NCI-H748 (cell line): ENCODE data around the gene RNF146.
A peak's percentile ranks its signal among the peaks of the same experiment; 100 is the strongest.
"Not testable (repeated sequence)": the region's sequence is repeated elsewhere in the genome, so short reads cannot be mapped to it uniquely, and the experiment has no call there.

Experiments
- DNase-seq: peaks from one replicate; lab custom pipeline; 2025; ENCODE audit not compliant: unreplicated experiment; lab: John Stamatoyannopoulos, UW

The RNF146 gene, protein sequence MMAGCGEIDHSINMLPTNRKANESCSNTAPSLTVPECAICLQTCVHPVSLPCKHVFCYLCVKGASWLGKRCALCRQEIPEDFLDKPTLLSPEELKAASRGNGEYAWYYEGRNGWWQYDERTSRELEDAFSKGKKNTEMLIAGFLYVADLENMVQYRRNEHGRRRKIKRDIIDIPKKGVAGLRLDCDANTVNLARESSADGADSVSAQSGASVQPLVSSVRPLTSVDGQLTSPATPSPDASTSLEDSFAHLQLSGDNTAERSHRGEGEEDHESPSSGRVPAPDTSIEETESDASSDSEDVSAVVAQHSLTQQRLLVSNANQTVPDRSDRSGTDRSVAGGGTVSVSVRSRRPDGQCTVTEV

DNA sequence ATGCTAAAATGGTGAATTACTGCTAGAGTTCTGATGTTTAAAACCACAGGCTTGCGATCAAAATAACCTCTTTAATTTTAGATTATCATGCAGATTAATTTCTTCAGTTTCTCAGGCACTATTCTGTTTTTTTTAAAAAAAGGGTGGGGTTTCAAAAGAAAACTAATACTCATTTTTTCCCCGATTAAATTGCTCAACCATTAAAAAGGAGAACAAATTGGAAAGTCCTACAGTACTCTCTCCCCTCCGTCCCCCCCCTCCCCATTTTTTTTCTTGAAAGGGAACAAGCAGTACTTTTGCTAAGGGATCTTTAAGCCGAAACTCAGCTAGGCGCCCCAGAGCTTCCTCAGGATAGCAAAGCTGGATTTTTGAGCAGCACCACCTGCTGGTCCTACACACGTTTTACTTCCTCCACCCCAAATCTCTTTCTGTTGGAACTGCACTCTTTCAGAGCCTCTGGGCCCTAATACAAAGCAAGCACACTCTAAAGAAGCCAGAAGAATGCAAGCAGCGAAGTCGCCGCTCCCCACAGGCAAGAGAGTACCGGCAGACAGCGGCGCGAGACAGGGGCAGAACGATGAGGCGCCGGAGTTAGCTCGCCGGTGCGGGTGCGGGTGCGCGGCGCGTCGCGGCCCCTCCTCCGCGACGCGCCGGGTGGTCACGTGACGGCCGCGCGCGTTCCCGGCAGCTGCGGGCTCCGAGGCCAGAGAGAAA lies at the start of gene RNF146:
RNF146 (plus strand) TSS at position 687 of the 714 bp plus-strand sequence. CDS start 13,475 bp downstream, outside the sequence.
- DNase-seq, result peak; percentile 90

DNA sequence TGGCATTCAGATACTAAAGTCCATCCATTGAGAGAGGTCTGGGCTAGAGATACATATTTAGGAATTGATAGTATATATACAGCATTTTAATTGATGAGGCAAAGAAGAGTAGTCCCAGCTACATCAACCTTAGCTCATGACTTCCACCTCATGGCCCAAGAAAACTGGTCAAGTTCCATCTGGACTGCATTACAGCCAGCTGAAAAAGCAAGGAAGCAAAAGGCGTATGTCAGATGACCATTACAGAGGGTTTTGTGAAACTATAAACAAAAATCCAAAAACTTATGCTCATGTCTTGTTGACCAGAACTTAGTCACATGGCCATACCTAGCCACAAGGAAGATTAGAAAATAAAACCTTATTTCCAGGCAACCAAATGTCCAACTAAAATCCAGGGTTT lies 46.8 kb upstream of the RNF146 start:
- no peak for DNase-seq

DNA sequence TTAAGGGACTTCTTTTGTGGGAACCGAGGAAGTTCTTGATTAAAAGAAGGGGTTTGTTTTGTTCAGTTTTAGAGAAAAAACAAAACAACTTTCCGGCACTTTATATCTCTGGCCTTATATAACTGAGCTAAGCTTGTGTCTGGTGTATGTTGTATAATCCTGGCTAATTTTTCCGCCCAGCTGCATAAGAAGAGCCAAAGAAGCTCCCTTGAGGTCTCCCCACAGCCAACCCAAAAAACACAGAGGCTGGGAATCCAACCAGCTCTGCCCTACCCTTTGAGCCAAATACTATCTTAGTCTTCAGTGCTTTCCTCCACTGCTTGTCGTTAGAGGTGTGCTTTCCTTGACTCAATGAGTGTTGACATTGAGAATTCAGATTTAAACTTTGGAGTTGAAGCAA lies 45.5 kb upstream of the RNF146 start:
- no peak for DNase-seq

DNA sequence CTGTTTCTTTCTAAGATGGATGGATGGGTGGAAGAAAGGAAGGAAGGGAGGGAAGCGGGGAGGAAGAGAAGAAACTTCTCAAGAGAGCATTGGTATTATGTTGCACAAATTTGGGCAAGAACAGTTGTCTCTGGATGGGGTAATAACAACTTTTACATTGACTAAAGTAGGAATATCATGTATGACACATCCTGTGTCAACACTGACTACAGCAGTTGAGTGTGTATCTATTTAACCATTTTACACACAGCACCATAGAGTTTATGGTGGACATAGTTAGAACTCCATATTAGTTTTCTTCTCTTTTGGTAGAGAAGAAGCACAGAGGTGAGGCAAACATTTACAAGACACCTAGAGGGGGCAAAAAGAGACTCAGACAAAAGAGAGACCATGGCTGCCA lies 44.2 kb upstream of the RNF146 start:
- no peak for DNase-seq

DNA sequence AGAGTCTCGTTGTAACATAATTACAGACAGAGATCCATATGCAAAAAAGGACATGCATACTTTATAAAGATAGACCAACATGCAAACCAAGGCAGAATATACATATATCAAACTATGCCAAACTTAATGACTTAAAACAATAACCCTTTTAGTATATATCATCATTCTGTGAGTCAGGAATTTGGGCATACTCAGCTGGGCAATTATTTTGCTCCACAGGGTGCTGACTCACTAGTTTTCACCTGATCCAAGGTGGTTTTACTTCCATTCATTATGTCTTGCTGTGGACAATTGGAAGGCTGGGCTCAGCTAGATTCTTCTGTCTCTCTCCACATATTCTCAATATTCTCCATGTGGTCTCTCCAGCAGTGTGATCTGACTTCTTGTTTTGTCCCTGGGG lies 41.2 kb upstream of the RNF146 start:
- DNase-seq, result no peak

DNA sequence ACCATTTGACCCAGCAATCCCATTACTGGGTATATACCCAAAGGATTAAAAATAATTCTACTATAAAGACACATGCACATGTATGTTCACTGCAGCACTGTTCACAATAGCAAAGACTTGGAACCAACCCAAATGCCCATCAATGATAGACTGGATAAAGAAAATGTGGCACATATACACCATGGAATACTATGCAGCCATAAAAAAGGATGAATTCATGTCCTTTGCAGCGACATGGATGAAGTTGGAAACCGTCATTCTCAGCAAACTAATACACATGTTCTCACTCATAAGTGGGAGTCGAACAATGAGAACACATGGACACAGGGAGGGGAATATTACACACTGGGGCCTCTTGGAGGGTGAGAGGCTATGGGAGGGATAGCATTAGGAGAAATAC lies 32.8 kb upstream of the RNF146 start:
- not testable (repeated sequence) for DNase-seq

DNA sequence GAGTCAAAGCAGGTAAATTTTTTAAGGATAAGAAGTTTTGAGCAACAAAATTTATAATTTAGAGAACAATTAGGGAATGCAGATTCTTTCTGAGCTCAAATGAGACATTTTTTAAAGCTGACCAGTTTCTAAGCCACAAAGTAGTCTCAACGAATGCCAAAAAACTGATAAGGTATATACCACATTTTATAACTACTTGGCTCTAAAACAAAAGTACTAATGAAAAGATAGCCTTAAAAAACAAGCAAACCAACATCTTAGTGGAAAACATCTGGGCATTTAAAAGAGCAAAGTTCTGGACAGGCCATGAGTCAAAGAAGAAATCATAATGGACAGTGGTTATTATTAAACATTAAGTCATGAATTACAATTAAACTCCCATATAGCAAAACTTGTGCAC lies 23.2 kb upstream of the RNF146 start:
- no peak for DNase-seq

DNA sequence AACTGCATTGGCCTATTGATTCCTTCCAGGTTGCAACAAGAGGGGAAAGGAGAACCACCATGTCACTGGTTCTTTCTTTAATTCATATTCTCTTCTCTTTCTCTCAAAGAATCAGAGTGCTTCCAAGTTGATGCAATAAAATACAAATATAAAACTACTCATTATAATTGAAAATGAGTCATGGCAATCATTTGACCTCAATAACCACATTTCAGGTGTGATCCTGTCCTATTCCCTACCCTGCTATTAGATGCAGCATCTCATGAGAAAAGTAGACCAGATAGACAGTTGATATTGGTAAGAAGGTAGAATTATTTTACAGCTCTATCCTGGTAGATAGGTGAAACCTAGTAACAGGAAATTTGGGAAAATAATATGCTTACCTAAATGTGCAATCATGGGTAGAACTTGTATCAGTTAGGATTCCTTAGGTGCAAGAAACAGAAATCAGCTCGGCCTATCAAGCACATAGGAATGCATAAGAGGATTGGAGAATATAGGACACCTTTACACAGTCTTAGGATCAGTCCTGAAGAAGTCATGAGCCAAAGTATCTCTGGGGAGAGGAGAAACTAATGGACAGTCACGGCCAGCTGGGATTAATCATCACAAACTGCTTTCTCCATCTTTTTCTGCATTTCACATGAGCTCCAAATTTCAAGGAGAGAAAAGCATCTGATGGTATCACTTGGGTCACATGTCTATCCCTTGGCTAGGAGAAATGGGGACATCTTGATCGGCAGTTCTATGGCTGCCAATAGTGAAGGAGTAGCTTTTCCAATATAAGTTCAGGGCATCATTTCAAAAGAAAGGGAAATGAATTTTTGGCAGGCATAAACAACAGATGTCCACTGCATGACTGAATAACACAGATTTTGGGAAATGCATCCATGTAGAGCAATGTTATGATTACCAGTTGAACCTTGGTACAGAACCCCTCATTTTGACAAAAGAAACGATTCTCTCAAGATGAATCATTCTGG lies 19.3 kb upstream of the RNF146 start:
- no peak for DNase-seq

DNA sequence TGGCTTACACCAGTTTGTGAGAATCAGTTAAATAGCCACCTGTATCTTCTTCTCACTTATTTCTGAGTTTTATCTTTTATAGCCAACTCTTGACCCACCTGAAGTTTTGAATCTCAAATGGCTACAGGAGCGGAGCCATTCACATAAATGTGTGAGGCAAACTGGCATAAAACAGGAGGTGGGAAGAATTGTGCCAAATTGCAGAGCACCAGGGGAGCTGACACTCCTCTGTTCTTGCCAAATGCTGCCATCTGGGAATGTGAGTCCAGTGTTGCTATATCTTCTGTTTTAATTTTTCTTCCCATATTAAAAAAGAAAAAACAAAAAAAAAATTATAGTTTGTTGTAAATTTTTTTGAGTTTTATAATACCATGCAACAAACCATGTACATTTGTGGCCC lies 17.0 kb upstream of the RNF146 start:
- DNase-seq, result no peak

DNA sequence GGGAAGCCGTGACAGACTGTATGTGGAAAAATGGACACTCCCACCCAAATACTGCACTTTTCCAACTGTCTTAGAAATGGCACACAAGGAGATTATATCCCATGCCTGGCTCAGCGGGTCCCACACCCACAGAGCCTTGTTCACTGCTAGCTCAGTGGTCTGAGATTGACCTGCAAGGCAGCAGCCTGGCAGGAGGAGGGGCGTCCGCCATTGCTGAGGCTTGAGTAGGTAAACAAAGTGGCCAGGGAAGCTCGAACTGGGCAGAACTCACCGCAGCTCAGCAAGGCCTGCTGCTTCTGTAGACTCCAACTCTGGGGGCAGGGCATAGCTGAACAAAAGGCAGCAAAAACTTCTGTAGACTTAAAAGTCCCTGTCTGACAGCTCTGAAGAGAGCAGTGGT lies 11.4 kb upstream of the RNF146 start:
- DNase-seq, result no peak

DNA sequence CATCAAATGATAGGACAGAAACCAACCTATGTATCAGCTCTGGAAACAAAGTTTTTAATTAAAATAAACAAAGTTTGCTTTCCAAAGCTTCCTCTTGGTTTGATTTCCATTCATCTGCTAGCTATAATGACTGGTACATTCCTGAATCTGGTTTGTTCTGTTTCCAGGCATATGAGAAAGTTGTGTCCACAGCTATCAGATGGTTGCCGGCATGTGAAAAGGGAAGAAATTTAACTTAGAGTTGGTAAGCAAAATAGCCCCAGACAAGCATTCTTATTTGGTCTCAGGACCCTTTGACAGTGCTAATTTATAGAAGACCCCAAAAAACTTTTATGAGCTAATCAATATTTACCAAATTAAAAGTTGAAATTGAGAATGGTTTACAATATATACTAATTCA lies 3.8 kb upstream of the RNF146 start:
- no peak for DNase-seq

DNA sequence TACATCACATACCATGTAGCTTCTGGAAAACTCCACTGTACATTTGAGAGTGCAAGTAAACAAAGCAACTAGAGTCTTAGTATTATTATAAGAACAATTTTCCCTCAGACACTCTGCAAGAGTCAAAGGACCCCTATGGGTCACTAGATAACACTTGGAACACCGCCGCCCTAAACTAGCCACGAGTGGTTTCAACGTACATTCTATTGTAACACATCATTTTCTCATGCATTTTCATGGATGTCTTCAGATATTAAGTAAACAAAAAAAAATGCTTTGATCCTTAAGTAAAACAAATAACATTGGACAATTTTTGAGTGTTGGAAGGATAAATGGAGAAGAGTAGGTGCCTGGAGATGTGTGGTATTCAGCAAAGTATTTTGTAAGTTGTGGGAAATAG lies 3.2 kb upstream of the RNF146 start:
- no peak for DNase-seq

DNA sequence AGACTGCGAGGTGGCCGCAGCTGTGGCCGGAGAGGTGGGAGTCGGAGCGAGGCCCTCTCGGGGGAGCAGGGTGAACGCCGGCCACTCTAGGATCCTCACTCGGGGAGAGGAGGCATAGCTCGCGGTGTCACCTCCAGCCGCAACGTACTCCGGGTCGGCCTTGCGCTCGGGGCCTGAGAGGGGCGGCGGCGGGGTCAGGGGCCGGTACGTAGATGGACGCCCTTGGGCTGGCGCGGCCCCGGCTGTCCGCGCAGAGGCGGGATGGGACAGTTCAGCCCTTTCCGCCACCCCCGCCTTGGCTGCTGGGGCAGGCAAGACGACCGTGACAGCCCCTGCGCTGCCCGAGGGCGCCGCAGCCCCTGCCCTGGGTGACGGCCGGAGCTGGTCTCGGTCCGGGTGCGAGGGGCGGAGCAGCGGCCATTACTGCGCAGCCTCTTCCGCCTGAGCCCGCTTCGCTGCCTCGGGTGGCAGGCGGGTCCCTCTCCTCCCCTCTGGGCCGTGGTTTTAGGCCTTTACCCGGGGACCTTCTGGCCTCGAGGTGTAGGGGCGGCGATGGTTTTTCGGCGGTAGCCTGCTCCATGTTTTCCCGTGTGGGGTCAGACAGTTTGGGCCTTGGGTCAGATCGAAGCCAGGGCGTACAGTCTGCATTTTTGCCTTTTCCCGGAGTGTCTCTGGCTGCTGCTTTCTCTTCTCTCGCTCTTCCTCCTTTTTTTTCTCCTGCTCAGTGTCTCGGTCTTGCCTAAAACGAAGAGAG lies 405 bp downstream of the RNF146 start:
- DNase-seq, result peak; percentile 72

DNA sequence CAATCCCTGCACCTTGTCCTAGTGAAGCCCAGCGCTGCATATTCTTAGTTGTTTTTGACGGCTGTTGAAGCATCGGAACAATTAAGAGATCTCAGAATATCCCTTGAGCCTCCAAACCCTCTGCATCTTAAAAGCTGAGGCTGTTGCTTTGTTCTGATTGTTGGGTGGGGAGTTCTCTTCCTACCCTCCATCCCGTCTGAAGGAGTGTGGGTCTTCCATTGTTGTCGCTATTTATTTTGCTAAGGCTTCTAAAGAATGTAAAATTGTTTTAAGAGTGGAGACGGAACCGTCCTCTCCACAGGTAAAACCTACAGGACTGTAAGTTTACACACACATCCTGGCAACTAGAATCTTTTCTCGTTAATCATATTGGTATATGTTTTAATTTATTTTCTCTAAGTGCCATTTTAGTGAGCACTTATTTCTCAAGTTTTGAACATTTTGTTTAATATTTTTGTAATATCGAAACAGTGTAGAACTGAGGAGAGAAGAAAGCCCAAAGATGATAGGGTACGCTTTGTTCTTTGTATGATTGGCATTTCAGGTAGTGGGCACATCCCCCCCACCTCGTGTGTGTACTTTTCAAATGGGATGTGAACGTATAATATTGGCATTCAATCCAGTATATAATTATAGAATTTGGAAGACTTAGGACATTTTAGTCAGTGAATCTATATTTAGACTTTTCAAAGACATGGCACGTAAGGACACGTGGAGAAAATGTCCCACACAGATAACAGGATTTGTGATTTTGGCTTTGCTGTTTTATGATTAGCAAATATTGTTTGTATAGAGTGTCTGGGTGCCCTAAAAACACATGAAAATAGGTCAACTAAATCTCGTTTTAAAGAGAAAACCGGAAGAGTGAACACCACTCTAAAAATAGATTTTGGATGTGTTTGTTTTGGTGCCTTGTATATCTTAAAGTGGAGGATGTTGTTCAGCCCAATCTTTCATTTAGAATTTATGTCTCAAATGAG lies 1.3 kb downstream of the RNF146 start:
- DNase-seq, result peak; percentile 57

DNA sequence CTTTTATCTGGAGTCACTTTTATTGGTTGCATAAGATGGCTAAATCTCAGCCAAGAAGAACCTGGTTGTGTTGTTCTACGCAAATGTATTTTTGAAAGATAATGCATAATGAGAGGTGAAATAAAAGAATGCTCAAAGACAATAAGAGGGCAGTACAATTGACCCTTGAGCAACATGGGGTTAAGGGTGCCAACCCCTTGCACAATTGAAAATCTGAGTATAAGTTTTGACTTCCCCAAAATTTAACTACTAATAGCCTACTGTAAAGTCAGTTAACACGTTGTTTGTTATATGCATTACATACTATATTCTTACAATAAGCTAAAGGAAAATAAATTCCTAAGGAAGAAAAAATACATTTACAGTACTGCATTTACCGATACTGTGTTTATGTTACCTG lies 5.9 kb downstream of the RNF146 start:
- no peak for DNase-seq

DNA sequence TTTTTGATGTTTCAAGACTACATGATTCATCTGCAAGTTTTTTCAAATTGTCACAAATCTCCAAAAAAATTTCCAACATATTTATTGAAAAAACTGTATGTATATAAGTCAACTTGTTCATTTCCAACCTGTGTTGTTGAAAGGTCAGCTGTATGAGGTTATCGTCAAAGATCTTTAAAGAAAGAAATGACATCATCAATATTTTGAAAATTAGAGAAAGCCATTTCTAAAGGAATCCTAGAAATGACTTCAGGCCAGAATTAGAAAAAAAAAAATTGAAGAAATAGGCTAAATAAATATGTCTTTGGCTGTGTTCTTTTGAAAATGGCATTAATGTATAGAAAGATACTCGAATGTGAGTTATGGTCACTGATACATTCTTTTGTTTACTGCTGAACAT lies 6.8 kb downstream of the RNF146 start:
- DNase-seq, result no peak

DNA sequence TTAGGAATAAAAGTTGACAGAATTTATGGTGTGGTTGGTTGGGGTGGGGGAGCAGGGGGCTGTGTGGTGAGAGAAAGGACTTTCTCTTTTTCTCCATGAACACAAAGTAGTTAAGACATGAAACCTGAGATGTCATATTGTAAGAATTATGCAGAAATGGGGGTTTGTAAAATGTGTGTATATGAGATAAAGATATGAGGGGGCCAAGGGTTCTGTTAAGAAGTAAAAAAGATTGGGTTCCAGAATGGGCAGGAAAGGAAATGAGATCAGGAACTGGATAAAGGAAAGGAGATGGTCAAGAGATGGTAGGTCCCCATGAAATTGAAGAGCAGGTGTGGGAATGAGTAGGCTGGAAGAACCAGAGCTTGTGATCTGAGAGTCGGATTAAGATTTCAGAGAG lies 9.7 kb downstream of the RNF146 start:
- no peak for DNase-seq

DNA sequence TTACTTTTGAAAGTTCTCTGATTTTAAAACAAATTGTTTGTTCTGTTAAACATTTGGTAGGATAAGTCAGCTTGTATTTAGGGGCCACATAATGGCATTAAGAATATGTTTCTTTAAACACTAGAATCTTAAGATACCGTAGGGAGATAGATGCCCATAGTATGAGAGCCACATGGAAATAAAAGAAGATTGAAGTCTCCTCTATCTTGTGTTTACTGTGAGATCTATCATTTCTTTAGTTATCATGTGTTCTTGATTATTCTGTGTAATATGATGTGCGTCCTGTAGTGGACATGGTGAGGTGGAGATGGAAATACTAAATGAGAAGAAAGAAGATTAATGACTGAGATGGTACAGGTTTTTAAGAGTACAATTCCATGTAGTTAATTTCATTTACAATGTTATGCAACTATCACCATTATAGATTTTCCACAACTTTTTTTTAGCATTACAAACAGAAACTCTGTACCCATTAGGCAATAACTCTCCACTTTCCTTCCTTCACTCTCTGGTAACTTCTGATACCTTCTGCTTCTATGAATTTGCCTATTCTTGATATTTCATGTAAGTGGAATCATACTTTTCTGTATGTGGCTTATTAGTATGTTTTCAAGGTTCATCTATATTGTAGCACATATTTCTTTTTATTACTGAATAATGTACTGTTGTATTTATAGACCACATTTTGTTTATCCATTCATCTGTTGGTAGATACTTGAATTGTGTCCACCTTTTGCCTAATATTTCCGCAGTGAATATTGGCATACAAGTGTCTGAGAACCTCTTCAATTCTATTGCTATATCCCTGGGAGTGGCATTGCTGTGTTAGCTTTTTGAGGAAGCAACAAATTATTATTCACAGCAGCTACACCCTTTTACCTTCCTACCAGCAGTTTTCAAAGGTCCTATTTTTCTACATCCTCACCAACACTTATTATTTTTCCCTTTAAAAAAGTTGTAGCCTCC lies 11.5 kb downstream of the RNF146 start:
- no peak for DNase-seq
